ENCODE results near the gene C4B. TPM values are rescaled to one million over a fixed set of nuclear protein-coding genes. Genes with fewer than 3 reads are reported as not detected.

The C4B gene
- total RNA-seq, 1 experiment from 2014 or later, result 2.7 TPM

GRCh38 chr6:32047084-32047478 lies 32.5 kb downstream of the C4B start:
- Histone ChIP-seq H3K27me3 (ENCODE audit: insufficient read depth, low read length) (no peaks in the 10 kb centered on the region), H3K23me2 (ENCODE audit: insufficient read length, low read depth, low read length, poor library complexity, severe bottlenecking) (no peaks in the 10 kb centered on the region), H2AK5ac (ENCODE audit: insufficient read length, low read length) (no peak overlapping the region), H3K9me3 (ENCODE audit: control insufficient read depth, low read depth, low read length) (no peaks in the 10 kb centered on the region), H4K8ac (replicated peaks; ENCODE audit: insufficient read length, low read depth, low read length) (no peak overlapping the region), H3K4me1 (ENCODE audit: insufficient read depth, low read length) (no peaks in the 10 kb centered on the region), H2BK120ac (ENCODE audit: low read depth, low read length, poor library complexity, severe bottlenecking) (no peak overlapping the region), H3K4ac (ENCODE audit: low read depth, low read length) (no peak overlapping the region), H3K14ac (ENCODE audit: insufficient read depth, low read length) (no peak overlapping the region), H3K79me2 (ENCODE audit: insufficient read depth, low read length) (no peaks in the 10 kb centered on the region), H2BK15ac (ENCODE audit: low read depth, low read length) (0 out of 2 replicates have a peak overlapping the region, but pooled peaks have one; percentile 54), H2AFZ (ENCODE audit: low read length) (no peak overlapping the region), H3K23ac (ENCODE audit: insufficient read length, low read depth, low read length) (no peak overlapping the region), H2BK20ac (ENCODE audit: low read depth, low read length, poor library complexity, severe bottlenecking) (no peak overlapping the region), H2BK5ac (ENCODE audit: insufficient read length, low read length) (no peak overlapping the region), H4K91ac (ENCODE audit: insufficient read length, low read depth, low read length) (no peak overlapping the region), H3K18ac (ENCODE audit: insufficient read length, low read depth, low read length) (no peak overlapping the region), H4K20me1 (ENCODE audit: control insufficient read depth, insufficient read depth, insufficient read length) (no peaks in the 10 kb centered on the region), H3T11ph (ENCODE audit: low read length) (no peak overlapping the region), H3K9ac (ENCODE audit: extremely low read depth, insufficient read length, low read length) (no peak overlapping the region), H3K79me1 (ENCODE audit: insufficient read depth, low read depth, low read length, poor library complexity, severe bottlenecking) (no peaks in the 10 kb centered on the region), H3K56ac (ENCODE audit: insufficient read length, low read depth, low read length) (no peak overlapping the region), H4K5ac (ENCODE audit: insufficient read length, low read depth, low read length) (no peak overlapping the region), H3K4me2 (ENCODE audit: insufficient read depth, insufficient read length, low read length) (no peak overlapping the region), H3K27ac (ENCODE audit: insufficient read length, low read depth, low read length) (no peak overlapping the region), H2BK12ac (ENCODE audit: insufficient read length, low read depth, low read length) (no peak overlapping the region)
- Mint-ChIP-seq H3K4me3 (no peak overlapping the region), H3K27ac (no peak overlapping the region), H3K9me3 (no peaks in the 10 kb centered on the region), H3K4me1 (peaks cover 2 to 11% of the 10 kb centered on the region in 2 experiments; a peak in 3 of 4 replicates), H3K27me3 (ENCODE audit: low read depth) (no peaks in the 10 kb centered on the region), H3K36me3 (ENCODE audit: insufficient read depth in 1 of 3, low read depth in 3 of 3) (no peaks in the 10 kb centered on the region; a peak in 1 of 7 replicates)
- no peak for DNase-seq
- TF ChIP-seq CTCF (conservative IDR thresholded peaks at IDR 0.05), result no peak
- WGBS (ENCODE audit: extremely low coverage, insufficient read length, low lambda C conversion rate), result no CpG with 5 or more reads among the region's 11 CpGs
